ENCODE results near the gene ABCB8. TPM values are rescaled to one million over a fixed set of nuclear protein-coding genes. Genes with fewer than 3 reads are reported as not detected.

The ABCB8 gene
- total and polyA plus RNA-seq, 2 donors (not counting 1 experiment from before 2014, with no cell fraction given) = 41.4 to 69.7 TPM

GRCh38 chr7:151083071-151083823, 55.0 kb downstream of the ABCB8 start, which contains the start of gene TMUB1:
Gene TMUB1, minus strand, starts transcription at chr7:151083493. Its CDS starts 930 bp downstream, at chr7:151082563.
- peaks cover 39% of the 10 kb centered on the region for H3K79me2 ChIP-seq (ENCODE audit: control insufficient read depth, insufficient read depth, low read length)
- peak; percentile 8 for TF ChIP-seq CTCF (IDR thresholded peaks at IDR 0.05)
- TF ChIP-seq EZH2 (IDR thresholded peaks at IDR 0.05; ENCODE audit: borderline replicate concordance, insufficient read depth, low read depth, low read length, poor library complexity, severe bottlenecking) = no peak
- Mint-ChIP-seq H3K9me3 (ENCODE audit: insufficient read depth) (no peaks in the 10 kb centered on the region), H3K27ac (peak within 1 kb of the TSS; percentile 87), H3K4me3 (peak within 1 kb of the TSS; percentile 88), H3K27me3 (peaks cover 13% of the 10 kb centered on the region), H3K4me1 (peaks cover 58% of the 10 kb centered on the region)
- peaks cover 0 to 4% (median 0%) of the 10 kb centered on the region in 3 donors for H3K9me3 ChIP-seq (ENCODE audit: control extremely low read depth in 1 of 3, control insufficient read depth in 2 of 3, insufficient read depth in 1 of 3, low read length in 2 of 3)
- H4K20me1 ChIP-seq (ENCODE audit: control insufficient read depth, insufficient read depth, low read length, poor library complexity, severe bottlenecking) = peaks cover 26% of the 10 kb centered on the region
- H3K4me2 ChIP-seq (replicated peaks; ENCODE audit: low read depth, low read length, poor library complexity, severe bottlenecking) = peak within 1 kb of the TSS; percentile 95
- ChIA-PET POLR2A (interaction anchor here (1.2 kb wide), 1 partner anchor 23 kb away, joined by 3 read pairs; no protein-coding TSS in a partner anchor), CTCF (interaction anchor here (1.2 to 1.7 kb wide), 3 partner anchors 23 to 65 kb away, joined by 3 to 4 read pairs (median 3); partner anchors contain the start of gene ABCB8)
- H3K27ac ChIP-seq (ENCODE audit: low read length in 2 of 2) = peak within 1 kb of the TSS; percentile 76 to 92
- intact Hi-C loops (cut with micrococcal nuclease) = loop anchor here (1.0 to 10.0 kb wide), 8 partner anchors 55 to 1311 kb away; partner anchors contain the start of genes ABCB8, ABCF2, KCNH2 and NUB1
- DNase-seq (peak; percentile 92), ATAC-seq (ENCODE audit: low read depth) (peak; percentile 61)
- WGBS (ENCODE audit: insufficient coverage) = under 1% methylated on average over 66 of the region's 69 CpGs
- H3K36me3 ChIP-seq (replicated peaks in 1 of 2; ENCODE audit: control extremely low read depth in 1 of 2, control insufficient read depth in 1 of 2, extremely low read depth in 1 of 2, insufficient read depth in 2 of 2, low read length in 1 of 2) = no peaks in the 10 kb centered on the region
- H3K27me3 ChIP-seq (replicated peaks in 1 of 4; ENCODE audit: control extremely low read depth in 1 of 4, control insufficient read depth in 3 of 4, insufficient read depth in 4 of 4, low read length in 3 of 4) = peaks cover 0 to 38% (median 14%) of the 10 kb centered on the region in 4 experiments
- peak within 1 kb of the TSS; percentile 74 for H2AFZ ChIP-seq (ENCODE audit: insufficient read depth, low read depth, low read length, poor library complexity, severe bottlenecking)
- peak within 1 kb of the TSS; percentile 85 for H3K9ac ChIP-seq (ENCODE audit: low read length)
- peak within 1 kb of the TSS; percentile 1 to 83 (median 77) for H3K4me3 ChIP-seq (ENCODE audit: control extremely low read depth in 1 of 5, extremely low read depth in 1 of 5, insufficient read depth in 1 of 5, low read depth in 2 of 5, low read length in 4 of 5)
- H3K4me1 ChIP-seq (ENCODE audit: control insufficient read depth in 2 of 2, insufficient read depth in 2 of 2, low read length in 2 of 2) = peaks cover 59 to 67% of the 10 kb centered on the region in 2 donors
